BE2C (cell line): ENCODE measurements around the gene TMEM143.
"Not testable (repeated sequence)": the region's sequence is repeated elsewhere in the genome, so short reads cannot be mapped to it uniquely, and the experiment has no call there.

Source experiments
- DNase-seq: peaks from one replicate; pipeline ENCODE4 v3.0.0-alpha.2; 2020
- H3K27me3 ChIP-seq: fragments of 250-450 bp; sonication (Bioruptor Pico); 2 replicates; pipeline ENCODE4 v1.5.1; 2020; ENCODE audit warnings: mild to moderate bottlenecking
- H3K36me3 ChIP-seq: fragments of 250-450 bp; sonication (Bioruptor Pico); 2 replicates; pipeline ENCODE4 v1.5.1; 2020; ENCODE audit warnings: mild to moderate bottlenecking
- H3K4me1 ChIP-seq: fragments of 250-450 bp; sonication (Bioruptor Pico); 2 replicates; pipeline ENCODE4 v1.5.1; 2020
- H3K4me3 ChIP-seq: 2 replicates; pipeline ENCODE4 v1.5.1; 2011; ENCODE audit warnings: low read depth, low read length
- H3K9me3 ChIP-seq: fragments of 250-450 bp; sonication (Bioruptor Pico); 2 replicates; pipeline ENCODE4 v1.5.1; 2020
- CTCF ChIP-seq: IDR thresholded peaks from 2 replicates; pipeline ENCODE4 v1.5.1; 2012; ENCODE audit warnings: mild to moderate bottlenecking, low read depth, low read length

Gene TMEM143

GRCh38 chr19:48319647-48320541, 43.8 kb downstream of the TMEM143 start:
- DNase-seq: peak; percentile 91
- Histone ChIP-seq H3K4me3 (no peak overlapping the region), H3K27me3 (no peaks in the 10 kb centered on the region), H3K36me3 (no peaks in the 10 kb centered on the region), H3K9me3 (no peaks in the 10 kb centered on the region), H3K4me1 (peaks cover 18% of the 10 kb centered on the region)
- TF ChIP-seq CTCF: peak; percentile 86

DNA sequence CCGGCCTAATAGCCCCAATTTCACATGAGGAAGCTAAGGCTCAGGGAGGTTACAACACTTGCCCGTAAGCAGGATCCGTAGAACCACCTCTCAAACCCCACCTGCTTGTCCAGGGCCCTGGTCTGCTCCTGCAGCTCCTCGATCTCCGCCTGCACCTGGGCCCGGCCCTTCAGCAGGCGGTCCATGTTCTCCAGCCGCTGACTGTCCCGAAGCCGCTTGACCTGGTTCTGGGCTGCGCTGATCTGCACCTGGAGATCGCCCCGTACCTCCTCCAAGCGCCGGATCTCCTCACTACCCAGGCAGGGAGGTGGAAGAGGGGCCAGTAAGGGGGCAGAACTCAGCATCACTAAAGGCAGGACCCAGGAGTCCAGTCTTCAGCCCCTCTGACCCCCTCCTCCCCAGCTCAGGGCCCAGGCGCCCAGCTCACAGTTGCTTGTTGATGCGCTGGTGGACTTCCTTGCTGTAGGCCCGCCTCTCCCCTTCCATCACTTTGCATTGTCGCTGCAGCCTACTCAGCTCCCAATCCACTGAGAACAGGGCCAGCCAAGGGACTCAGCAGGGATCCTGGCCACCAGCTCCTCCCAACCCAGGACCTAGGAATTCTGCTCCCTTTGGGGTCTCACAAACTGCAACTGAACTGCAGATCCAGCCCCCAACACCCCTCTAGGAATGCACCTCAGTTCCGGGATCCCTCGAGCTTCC, 45.3 kb downstream of the TMEM143 start:
- no peak overlapping the region for H3K4me3 ChIP-seq

GRCh38 chr19:48317708-48317960, 46.1 kb downstream of the TMEM143 start:
- H3K27me3 ChIP-seq, H3K4me3 ChIP-seq, H3K36me3 ChIP-seq, DNase-seq, H3K9me3 ChIP-seq: not testable (repeated sequence)
- H3K4me1 ChIP-seq: peaks cover 16% of the 10 kb centered on the region

More for the DNA sequence above, 45.3 kb downstream of the TMEM143 start:
- no peak for TF ChIP-seq CTCF
- peaks cover 18% of the 10 kb centered on the region for H3K4me1 ChIP-seq
- no peak for DNase-seq
- H3K27me3 ChIP-seq: no peaks in the 10 kb centered on the region
- no peaks in the 10 kb centered on the region for H3K9me3 ChIP-seq
- H3K36me3 ChIP-seq: no peaks in the 10 kb centered on the region

DNA sequence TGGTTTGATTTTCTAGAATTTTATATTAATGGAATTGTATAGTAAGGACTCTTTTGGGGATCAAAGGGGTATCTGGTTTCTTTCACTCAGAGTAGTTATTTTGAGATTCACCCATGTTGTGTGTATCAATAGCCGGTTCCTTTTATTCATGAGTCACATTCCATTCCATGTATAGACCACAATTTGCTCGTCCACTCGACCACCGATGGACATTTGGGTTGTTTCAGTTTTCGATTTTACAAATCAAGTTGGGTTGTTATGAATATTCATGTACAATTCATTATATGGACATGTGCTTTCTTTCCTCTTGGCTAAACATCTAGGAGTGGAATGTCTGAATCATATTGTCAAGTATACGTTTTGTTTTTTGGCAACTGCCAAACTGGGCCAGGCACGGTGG, 48.0 kb downstream of the TMEM143 start:
- H3K4me3 ChIP-seq: no peak overlapping the region
- H3K9me3 ChIP-seq: no peaks in the 10 kb centered on the region
- TF ChIP-seq CTCF: no peak
- no peak for DNase-seq
- no peaks in the 10 kb centered on the region for H3K27me3 ChIP-seq
- peaks cover 6% of the 10 kb centered on the region for H3K4me1 ChIP-seq
- H3K36me3 ChIP-seq: no peaks in the 10 kb centered on the region

DNA sequence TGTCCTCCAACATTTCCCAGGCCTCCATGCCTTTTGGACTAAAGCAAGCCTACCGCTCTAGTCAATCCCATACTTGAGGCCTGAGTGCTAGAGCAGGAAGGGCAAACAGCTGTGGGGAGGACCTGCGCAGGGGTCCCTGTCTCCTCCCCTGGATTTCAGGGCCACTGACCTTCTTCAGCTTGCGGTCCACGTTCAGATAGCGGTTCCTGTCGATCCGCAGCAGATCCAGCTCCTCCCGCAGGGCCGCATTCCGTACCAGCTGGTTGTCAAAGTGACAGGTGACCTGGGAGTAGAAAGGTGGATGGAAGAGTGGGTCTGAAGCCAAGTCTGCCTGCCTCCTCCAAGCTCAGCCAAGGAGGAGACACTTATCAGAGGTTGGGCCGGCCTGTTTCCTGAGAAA, 52.4 kb downstream of the TMEM143 start:
- no peak for DNase-seq
- no peaks in the 10 kb centered on the region for H3K36me3 ChIP-seq
- TF ChIP-seq CTCF: no peak
- H3K9me3 ChIP-seq: no peaks in the 10 kb centered on the region
- peaks cover 16% of the 10 kb centered on the region for H3K4me1 ChIP-seq
- no peaks in the 10 kb centered on the region for H3K27me3 ChIP-seq
- H3K4me3 ChIP-seq: no peak overlapping the region

DNA sequence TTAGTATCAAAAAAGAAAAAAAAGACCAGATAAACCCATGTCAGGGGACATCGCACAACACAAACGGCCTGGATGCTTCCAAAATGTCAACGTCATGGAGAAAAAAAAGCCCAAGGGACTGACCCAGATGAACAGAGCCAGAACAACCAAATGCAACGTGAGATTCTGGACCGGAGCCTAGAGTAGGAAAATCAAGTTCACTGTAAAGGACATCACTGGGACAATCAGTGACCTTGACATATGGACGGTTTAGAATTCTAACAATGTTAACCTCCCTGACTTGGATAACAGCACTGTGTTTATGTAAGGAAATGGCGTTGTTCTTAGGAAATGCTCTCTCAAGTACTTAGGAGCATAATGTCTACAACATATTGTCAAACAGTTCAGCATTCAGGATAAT, 53.5 kb downstream of the TMEM143 start:
- Histone ChIP-seq H3K9me3 (no peaks in the 10 kb centered on the region), H3K4me3 (no peak overlapping the region), H3K36me3 (no peaks in the 10 kb centered on the region), H3K4me1 (peaks cover 16% of the 10 kb centered on the region), H3K27me3 (no peaks in the 10 kb centered on the region)
- TF ChIP-seq CTCF: no peak
- DNase-seq: no peak

DNA sequence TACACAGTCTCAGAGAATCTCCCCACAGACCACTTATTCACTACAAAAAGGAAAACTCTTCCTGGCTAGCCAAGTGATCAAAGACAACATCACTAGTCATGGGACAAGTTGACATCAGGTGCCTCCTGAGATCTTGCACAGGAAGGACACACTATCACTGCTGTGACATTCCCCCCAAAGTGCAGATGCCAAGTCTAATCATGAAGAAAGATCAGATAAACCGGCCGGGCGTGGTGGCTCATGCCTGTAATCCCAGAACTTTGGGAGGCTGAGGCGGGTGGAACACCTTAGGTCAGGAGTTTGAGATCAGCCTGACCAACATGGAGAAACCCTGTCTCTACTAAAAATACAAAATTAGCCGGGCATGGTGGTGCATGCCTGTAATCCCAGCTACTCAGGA, 54.0 kb downstream of the TMEM143 start:
- H3K4me1 ChIP-seq: peaks cover 16% of the 10 kb centered on the region
- H3K9me3 ChIP-seq, H3K36me3 ChIP-seq, DNase-seq, H3K27me3 ChIP-seq, H3K4me3 ChIP-seq: not testable (repeated sequence)
